ENCODE data around the gene UGCG. TPM values are rescaled to one million over a fixed set of nuclear protein-coding genes. Genes with fewer than 3 reads are reported as not detected.

The UGCG gene
- total RNA-seq, 1 experiment from 2014 or later: 23.3 TPM

DNA sequence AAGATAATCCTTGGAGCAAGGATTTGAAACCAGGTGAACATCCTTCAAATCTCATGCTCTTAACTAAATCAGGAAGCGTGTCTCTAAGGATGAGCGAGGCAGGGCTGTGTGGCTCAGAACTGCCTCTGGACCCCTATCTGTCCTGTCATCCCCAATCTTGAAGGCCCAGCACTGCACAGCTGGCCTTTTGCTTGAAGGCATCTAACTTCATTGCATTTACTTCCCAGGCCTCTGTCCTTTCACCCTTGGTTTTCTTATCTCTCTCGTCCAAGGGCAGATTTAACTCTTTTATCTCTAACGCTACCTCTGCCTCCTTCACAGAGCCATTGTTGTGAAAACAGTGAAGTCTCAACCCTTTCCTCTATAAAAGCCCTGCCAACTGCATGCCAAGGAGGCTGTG lies 83.8 kb downstream of the UGCG start:
- no peak overlapping the region for H3K27ac Mint-ChIP-seq
- Histone ChIP-seq H2BK5ac (ENCODE audit: insufficient read length, low read length) (no peak overlapping the region), H3K18ac (ENCODE audit: insufficient read length, low read depth, low read length) (no peak overlapping the region), H2AK5ac (ENCODE audit: insufficient read length, low read length) (no peak overlapping the region), H2BK12ac (ENCODE audit: insufficient read length, low read depth, low read length) (no peak overlapping the region), H3K79me2 (ENCODE audit: insufficient read depth, low read length) (no peaks in the 10 kb centered on the region), H3K27ac (ENCODE audit: insufficient read length, low read depth, low read length) (no peak overlapping the region), H3K27me3 (ENCODE audit: insufficient read depth, low read length) (no peaks in the 10 kb centered on the region), H3K9ac (ENCODE audit: extremely low read depth, insufficient read length, low read length) (no peak overlapping the region), H4K20me1 (ENCODE audit: control insufficient read depth, insufficient read depth, insufficient read length) (no peaks in the 10 kb centered on the region), H2BK20ac (ENCODE audit: low read depth, low read length, poor library complexity, severe bottlenecking) (no peak overlapping the region), H3K4ac (ENCODE audit: low read depth, low read length) (no peak overlapping the region), H3K4me2 (ENCODE audit: insufficient read depth, insufficient read length, low read length) (no peak overlapping the region), H3K23ac (ENCODE audit: insufficient read length, low read depth, low read length) (no peak overlapping the region), H3K14ac (ENCODE audit: insufficient read depth, low read length) (no peak overlapping the region), H4K8ac (replicated peaks; ENCODE audit: insufficient read length, low read depth, low read length) (no peak overlapping the region), H2BK120ac (ENCODE audit: low read depth, low read length, poor library complexity, severe bottlenecking) (no peak overlapping the region), H3K56ac (ENCODE audit: insufficient read length, low read depth, low read length) (no peak overlapping the region), H4K91ac (ENCODE audit: insufficient read length, low read depth, low read length) (no peak overlapping the region), H3T11ph (ENCODE audit: low read length) (no peak overlapping the region), H3K23me2 (ENCODE audit: insufficient read length, low read depth, low read length, poor library complexity, severe bottlenecking) (no peaks in the 10 kb centered on the region), H3K4me1 (ENCODE audit: insufficient read depth, low read length) (no peaks in the 10 kb centered on the region), H3K9me3 (ENCODE audit: control insufficient read depth, low read depth, low read length) (no peaks in the 10 kb centered on the region), H2BK15ac (ENCODE audit: low read depth, low read length) (no peak overlapping the region), H2AFZ (ENCODE audit: low read length) (no peak overlapping the region), H3K79me1 (ENCODE audit: insufficient read depth, low read depth, low read length, poor library complexity, severe bottlenecking) (no peaks in the 10 kb centered on the region), H4K5ac (ENCODE audit: insufficient read length, low read depth, low read length) (no peak overlapping the region)
- TF ChIP-seq, protein P1, sequence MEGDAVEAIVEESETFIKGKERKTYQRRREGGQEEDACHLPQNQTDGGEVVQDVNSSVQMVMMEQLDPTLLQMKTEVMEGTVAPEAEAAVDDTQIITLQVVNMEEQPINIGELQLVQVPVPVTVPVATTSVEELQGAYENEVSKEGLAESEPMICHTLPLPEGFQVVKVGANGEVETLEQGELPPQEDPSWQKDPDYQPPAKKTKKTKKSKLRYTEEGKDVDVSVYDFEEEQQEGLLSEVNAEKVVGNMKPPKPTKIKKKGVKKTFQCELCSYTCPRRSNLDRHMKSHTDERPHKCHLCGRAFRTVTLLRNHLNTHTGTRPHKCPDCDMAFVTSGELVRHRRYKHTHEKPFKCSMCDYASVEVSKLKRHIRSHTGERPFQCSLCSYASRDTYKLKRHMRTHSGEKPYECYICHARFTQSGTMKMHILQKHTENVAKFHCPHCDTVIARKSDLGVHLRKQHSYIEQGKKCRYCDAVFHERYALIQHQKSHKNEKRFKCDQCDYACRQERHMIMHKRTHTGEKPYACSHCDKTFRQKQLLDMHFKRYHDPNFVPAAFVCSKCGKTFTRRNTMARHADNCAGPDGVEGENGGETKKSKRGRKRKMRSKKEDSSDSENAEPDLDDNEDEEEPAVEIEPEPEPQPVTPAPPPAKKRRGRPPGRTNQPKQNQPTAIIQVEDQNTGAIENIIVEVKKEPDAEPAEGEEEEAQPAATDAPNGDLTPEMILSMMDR (conservative IDR thresholded peaks at IDR 0.05): no peak
- no CpG with 5 or more reads among the region's 4 CpGs for WGBS (ENCODE audit: extremely low coverage, insufficient read length, low lambda C conversion rate)
- no peak overlapping the region for H3K4me3 Mint-ChIP-seq
- no peaks in the 10 kb centered on the region for H3K4me1 Mint-ChIP-seq
- H3K9me3 Mint-ChIP-seq: no peaks in the 10 kb centered on the region
- H3K27me3 Mint-ChIP-seq (ENCODE audit: low read depth): no peaks in the 10 kb centered on the region; the same call in 1 of the 2 replicates
- DNase-seq: no peak
- no peaks in the 10 kb centered on the region for H3K36me3 Mint-ChIP-seq (ENCODE audit: insufficient read depth in 1 of 3, low read depth in 3 of 3)

All from H9 (cell line).